GM12878 (cell line): ENCODE data around the gene PLEK2. TPM values are rescaled to one million over a fixed set of nuclear protein-coding genes. Genes with fewer than 3 reads are reported as not detected.

ENCODE experiments used
- BHLHE40 ChIP-seq, 2 experiments: fragments of 450-650 bp in 1 of 2; IDR thresholded peaks; 2 replicates each; pipeline ENCODE4 v1.6.1; 2011 to 2017; ENCODE audit warnings: low read depth in 2 of 2, borderline replicate concordance in 1 of 2, improper control_type of control experiment in 1 of 2, low read length in 1 of 2, mild to moderate bottlenecking in 1 of 2
- CREB1 ChIP-seq: IDR thresholded peaks from 2 replicates; pipeline ENCODE4 v1.6.1; 2012; ENCODE audit warnings: low read depth, mild to moderate bottlenecking, inconsistent platforms
- IKZF2 ChIP-seq, 2 experiments: fragments of 450-650 bp; IDR thresholded peaks; 2 replicates each; pipeline ENCODE4 v1.6.1; 2017; ENCODE audit warnings: mild to moderate bottlenecking in 2 of 2, moderate library complexity in 2 of 2
- MTA2 ChIP-seq: fragments of 450-650 bp; IDR thresholded peaks from 2 replicates; pipeline ENCODE4 v1.6.1; 2016; ENCODE audit warnings: low read depth, mild to moderate bottlenecking, moderate library complexity
- NBN ChIP-seq: fragments of 450-650 bp; IDR thresholded peaks from 2 replicates; pipeline ENCODE4 v1.6.1; 2016
- SUZ12 ChIP-seq: fragments of 200-600 bp; sonication (generic); IDR thresholded peaks from one replicate; pipeline ENCODE4 v1.6.1; 2018; ENCODE audit warnings: antibody characterized with exemption, mild to moderate bottlenecking; ENCODE audit not compliant: unreplicated experiment
- USF2 ChIP-seq: IDR thresholded peaks from 2 replicates; pipeline ENCODE4 v1.6.1; 2011; ENCODE audit warnings: low read depth, low read length, improper control_type of control experiment, borderline replicate concordance
- polyA plus RNA-seq, 11 experiments: library from polyadenylated mRNA; depleted of rRNA in 4 of 11; unstranded in 6 of 11; stranded (reverse) in 5 of 11; fragments of >200 nt; fragmentation: Nextera tagmentation in 4 of 11; fragmentation: Illumina TruSeq in 1 of 11; extraction: Ambion mirVana in 4 of 11; extraction: Trizol in 1 of 11; gene quantifications; 1 replicate in 1 of 11; 2 replicates in 10 of 11; pipeline versions ENCODE4 v1.2.1 to v1.2.3, GENCODE V29; 2011 to 2016; ENCODE audit warnings: inconsistent platforms in 2 of 11, missing spikeins in 2 of 11, low read depth in 1 of 11
- total RNA-seq, 4 experiments: library from RNA; depleted of rRNA in 3 of 4; stranded (reverse); fragments of >200 nt in 3 of 4; fragmentation: Illumina TruSeq in 1 of 4; extraction: Trizol in 1 of 4; gene quantifications; 2 replicates each; pipeline versions ENCODE4 v1.2.1 to v1.2.3, GENCODE V29; 2013 to 2021
- TF ChIP-seq, protein P1 (sequence below): fragments of 450-650 bp; IDR thresholded peaks from 2 replicates; pipeline ENCODE4 v1.6.1; 2017; ENCODE audit warnings: borderline replicate concordance
- TF ChIP-seq, protein P2 (sequence below): fragments of 450-650 bp; IDR thresholded peaks from 2 replicates; pipeline ENCODE4 v1.6.1; 2014; ENCODE audit warnings: mild to moderate bottlenecking

The PLEK2 gene
- total and polyA plus RNA-seq, 10 of the 15 experiments (the other 5 are each of a cell fraction or from before 2014, with no cell fraction given) = 0.08 to 0.20 TPM; not detected in 8

- no peak for TF ChIP-seq SUZ12
- TF ChIP-seq USF2 = no peak
- TF ChIP-seq, protein P1, sequence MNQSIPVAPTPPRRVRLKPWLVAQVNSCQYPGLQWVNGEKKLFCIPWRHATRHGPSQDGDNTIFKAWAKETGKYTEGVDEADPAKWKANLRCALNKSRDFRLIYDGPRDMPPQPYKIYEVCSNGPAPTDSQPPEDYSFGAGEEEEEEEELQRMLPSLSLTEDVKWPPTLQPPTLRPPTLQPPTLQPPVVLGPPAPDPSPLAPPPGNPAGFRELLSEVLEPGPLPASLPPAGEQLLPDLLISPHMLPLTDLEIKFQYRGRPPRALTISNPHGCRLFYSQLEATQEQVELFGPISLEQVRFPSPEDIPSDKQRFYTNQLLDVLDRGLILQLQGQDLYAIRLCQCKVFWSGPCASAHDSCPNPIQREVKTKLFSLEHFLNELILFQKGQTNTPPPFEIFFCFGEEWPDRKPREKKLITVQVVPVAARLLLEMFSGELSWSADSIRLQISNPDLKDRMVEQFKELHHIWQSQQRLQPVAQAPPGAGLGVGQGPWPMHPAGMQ = no peak
- TF ChIP-seq NBN = no peak
- TF ChIP-seq CREB1 = no peak
- TF ChIP-seq, protein P2, sequence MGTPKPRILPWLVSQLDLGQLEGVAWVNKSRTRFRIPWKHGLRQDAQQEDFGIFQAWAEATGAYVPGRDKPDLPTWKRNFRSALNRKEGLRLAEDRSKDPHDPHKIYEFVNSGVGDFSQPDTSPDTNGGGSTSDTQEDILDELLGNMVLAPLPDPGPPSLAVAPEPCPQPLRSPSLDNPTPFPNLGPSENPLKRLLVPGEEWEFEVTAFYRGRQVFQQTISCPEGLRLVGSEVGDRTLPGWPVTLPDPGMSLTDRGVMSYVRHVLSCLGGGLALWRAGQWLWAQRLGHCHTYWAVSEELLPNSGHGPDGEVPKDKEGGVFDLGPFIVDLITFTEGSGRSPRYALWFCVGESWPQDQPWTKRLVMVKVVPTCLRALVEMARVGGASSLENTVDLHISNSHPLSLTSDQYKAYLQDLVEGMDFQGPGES = no peak
- no peak for TF ChIP-seq MTA2
- no peak for TF ChIP-seq BHLHE40 (IDR thresholded peaks at IDR 0.05; ENCODE audit: borderline replicate concordance in 1 of 2, low read depth in 2 of 2, low read length in 1 of 2)
- no peak for TF ChIP-seq IKZF2 (IDR thresholded peaks at IDR 0.05)
These were observed 44.8 kb upstream of the PLEK2 start (continued) for GRCh38 chr14:67456732-67457131.
